GM18502 (cell line): ENCODE measurements around the gene KRT35.

Source experiments
- ATAC-seq: cut with Tn5 transposase; IDR thresholded peaks from one replicate; pipeline ENCODE4 v1.9.1; 2021; ENCODE audit warnings: mild to moderate bottlenecking; ENCODE audit not compliant: unreplicated experiment, poor library complexity

The KRT35 gene

DNA sequence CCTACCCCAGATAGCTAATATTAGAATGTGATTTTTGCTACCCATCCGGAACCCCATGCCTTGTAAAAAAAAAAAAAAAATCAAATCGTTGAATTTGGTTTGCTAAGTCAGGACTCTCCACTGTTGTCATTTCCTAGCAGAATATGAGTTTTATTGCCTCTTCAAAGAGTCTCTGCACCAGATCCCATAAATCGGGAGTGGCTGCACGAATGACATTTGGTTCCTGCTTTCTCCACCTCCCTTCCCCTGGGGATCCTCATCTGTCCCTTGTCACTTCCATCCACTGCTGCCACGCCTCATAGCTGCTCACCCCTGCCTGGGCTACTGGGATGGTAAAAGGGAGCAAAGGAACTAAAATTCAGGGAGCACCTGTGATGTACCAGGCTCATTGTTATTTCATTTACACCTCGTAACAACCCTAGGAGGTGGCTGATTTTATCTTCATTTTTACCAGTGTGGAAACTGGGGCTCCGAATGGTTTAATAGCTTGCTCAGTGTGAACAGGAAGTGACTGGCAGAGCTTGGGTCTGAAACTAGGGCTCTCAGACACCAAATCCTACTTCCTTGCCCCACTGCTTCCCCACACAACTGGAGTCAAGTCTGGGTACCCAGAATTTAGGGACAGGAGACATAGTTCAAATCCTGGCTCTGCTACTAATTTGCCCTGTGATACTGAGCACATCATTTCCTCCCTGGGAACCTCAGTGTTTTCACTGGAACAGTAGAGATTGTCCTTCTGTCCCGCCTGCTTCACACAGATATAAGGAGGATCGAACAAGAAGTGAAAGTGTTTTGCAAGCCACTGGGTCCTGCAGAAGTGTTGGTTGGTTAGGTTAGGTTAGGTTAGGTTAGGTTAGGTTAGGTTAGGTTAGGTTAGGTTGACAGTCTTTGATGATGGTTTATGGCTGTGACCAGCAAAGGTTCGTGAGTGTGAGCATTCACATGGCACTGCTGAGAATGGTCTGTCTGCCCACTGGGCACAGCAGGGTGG, 9.3 kb upstream of the KRT35 start:
- ATAC-seq: no peak

GRCh38 chr17:41489531-41489930, 8.6 kb upstream of the KRT35 start, which contains the start of gene KRT36:
Gene KRT36, minus strand, starts transcription at chr17:41489910. Its CDS starts 46 bp downstream, at chr17:41489864.
- no peak for ATAC-seq

- no peak for ATAC-seq
Observed at GRCh38 chr17:41486809-41487530, 6.0 kb upstream of the KRT35 start.

DNA sequence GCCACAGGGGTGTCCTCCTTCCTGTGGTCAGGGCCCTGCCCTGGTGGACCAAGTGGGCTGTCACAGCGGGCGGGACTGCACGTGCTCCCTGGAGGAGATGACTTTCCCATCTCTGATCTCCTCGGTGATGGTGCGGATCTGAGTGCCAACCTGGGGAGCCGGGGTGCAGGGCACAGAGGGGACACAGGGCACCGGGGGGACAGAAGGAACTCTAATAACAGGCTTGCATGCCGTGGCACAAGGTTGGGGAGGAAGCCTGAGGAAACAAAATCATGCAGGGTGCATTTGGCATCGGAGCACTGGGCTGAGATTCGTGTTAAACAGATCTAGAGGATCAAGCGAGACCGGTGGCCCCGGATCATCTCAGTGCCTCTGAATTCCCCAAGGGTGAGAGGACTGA, 5.4 kb upstream of the KRT35 start:
- ATAC-seq: no peak

- ATAC-seq: no peak
Observed at GRCh38 chr17:41484920-41485904, 4.3 kb upstream of the KRT35 start.

- ATAC-seq: no peak
Observed at GRCh38 chr17:41483991-41484826, 3.3 kb upstream of the KRT35 start.

DNA sequence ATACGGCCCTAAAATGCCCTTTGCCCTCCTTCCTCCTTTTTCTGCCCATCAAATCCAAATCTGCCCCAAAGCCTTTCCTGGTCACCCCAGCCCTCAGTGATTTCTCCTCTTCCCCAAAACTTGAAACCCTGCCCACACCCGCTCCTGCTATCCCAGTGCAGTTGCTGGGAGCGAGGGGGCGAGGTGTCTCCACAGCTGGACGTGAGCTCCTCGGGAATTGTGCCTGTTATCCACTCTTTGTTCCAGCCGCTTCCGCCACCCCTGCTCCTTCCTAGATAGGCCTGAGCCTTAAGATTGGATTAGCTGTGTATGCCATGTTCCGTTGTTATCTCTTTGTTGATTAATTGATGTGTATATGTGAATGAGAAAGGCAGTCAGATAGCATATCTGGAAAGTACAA, 2.6 kb upstream of the KRT35 start:
- ATAC-seq: no peak

- no peak for ATAC-seq
Observed at GRCh38 chr17:41480581-41480980, 370 bp downstream of the KRT35 start.

GRCh38 chr17:41480136-41480535, 815 bp downstream of the KRT35 start:
- no peak for ATAC-seq

DNA sequence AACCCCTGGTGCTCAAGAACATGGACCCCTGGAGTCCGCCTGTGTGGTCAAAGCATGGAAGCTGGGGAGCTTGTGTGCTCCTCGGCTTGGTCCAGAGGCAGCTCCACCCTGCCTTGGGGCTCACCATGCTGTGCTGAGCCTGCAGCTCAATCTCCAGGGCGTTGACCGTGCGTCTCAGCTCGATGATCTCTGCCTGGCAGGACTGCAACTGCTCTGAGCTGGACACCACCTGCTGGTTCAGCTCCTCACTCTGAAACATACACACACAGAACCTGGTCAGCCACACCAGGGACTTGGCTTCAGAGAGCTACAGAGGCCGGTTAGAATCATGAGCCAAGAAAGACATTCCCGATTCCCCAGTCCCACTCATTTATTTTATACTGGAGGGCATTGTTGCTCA, 2.7 kb downstream of the KRT35 start:
- ATAC-seq: no peak

DNA sequence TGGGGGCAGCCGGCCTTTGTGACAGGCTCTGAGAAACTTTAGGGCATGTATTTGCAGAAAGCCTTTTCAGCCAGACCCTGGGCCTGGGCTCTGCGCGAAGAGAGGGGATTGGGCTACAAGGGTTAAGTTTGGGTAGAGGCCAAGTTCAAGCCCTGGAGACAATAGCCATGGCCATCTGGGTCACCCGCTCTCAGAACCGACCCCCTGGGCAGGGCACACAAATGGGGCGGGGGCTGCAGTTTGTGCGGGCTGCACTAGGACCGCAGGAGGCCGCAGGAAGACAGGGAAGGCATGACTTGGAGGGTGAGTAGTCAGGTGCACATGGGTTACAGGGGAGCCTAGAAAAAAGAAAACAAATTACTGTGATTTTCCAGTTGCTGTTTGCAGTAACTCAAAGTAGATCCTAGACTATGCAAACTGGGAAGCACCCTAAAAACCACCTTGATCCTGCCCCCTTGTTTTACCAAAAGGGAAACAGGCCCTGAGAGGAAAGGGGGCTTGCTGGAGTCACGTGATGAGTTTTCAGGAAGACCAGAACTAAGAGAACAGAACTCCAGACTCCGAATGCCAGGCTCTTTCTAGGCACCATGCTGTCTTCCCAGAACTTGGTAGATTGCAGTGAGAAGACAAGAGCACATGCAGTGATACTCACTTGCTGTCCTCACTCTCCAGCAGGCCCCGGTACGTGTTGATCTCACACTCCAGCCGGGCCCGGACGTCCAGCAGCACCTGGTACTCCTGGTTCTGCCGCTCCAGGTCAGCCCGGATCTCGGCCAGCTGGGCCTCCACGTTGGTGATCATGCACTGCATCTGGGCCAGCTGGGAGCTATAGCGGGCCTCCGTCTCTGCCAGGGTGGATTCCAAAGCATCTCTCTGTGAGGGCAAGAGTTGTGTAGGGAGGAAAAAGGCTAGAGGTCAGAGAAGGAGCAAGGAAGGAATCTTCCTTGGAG, 3.8 kb downstream of the KRT35 start:
- no peak for ATAC-seq

DNA sequence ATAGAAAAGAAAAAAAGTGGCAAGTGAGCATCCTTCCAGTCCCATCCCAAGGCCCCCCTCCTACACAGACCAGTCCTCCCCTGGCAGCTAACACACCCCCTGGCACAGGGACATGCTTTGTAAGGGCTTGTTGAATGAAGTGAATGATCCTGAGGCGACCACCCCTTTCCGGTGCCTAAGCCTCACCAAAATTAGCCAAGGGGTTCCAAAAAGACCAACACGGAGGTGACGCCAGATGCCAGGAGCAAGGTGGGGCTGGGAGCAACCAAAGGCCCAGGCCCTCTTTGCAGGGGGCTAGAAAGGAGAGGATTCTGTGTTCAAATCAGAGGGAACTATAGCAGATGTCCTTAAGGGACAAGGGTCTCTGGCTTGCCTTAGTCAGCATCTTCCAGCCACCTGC, 5.5 kb downstream of the KRT35 start:
- ATAC-seq: no peak

DNA sequence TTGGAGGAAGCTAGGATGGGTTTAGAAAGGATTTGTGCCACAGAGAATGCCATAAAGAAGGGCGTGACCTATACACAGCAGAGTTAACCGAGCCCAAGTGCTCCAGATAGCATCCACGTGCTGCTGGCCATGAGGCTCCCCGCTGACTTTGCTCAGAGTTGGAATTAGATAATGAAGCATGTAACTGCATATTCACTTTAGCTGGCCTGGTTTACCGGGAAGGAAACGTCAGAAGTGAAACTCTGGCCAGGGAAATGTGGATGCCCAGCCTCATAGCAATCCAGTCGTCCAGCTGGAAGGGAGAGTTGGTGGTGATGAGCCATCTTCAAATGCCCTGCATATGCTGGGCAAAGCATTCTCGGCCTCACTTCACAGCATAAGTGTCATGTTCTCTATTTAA, 6.1 kb downstream of the KRT35 start:
- ATAC-seq: no peak

GRCh38 chr17:41468346-41468745, 12.6 kb downstream of the KRT35 start:
- no peak for ATAC-seq

- no peak for ATAC-seq
Observed at GRCh38 chr17:41467561-41467960, 13.4 kb downstream of the KRT35 start.

- no peak for ATAC-seq
Observed at GRCh38 chr17:41466988-41467387, 14.0 kb downstream of the KRT35 start, which contains the start of gene KRT32. Gene KRT32, minus strand, starts transcription at chr17:41467386. Its CDS starts 61 bp downstream, at chr17:41467325.

- ATAC-seq: no peak
Observed at GRCh38 chr17:41464682-41465081, 16.3 kb downstream of the KRT35 start.

GRCh38 chr17:41464173-41464572, 16.8 kb downstream of the KRT35 start:
- no peak for ATAC-seq
